Neural cell (in vitro differentiated cells): Measurements from ENCODE around the gene CTDSPL.

Experiments used
- CTCF ChIP-seq: fragments of 450-650 bp; IDR thresholded peaks from 2 replicates; pipeline ENCODE4 v1.5.1; 2014; ENCODE audit warnings: antibody characterized with exemption, mild to moderate bottlenecking, moderate library complexity; ENCODE audit not compliant: poor library complexity, severe bottlenecking
- EP300 ChIP-seq: fragments of 450-650 bp; conservative IDR thresholded peaks from 2 replicates; pipeline ENCODE4 v1.6.1; 2014; ENCODE audit warnings: antibody characterized with exemption, mild to moderate bottlenecking, moderate library complexity; ENCODE audit not compliant: poor library complexity, severe bottlenecking
- EZH2 ChIP-seq: fragments of 200-600, 300-800 bp; shearing (Covaris generic), sonication (generic); IDR thresholded peaks from 2 replicates; pipeline ENCODE4 v1.6.1; 2014; ENCODE audit warnings: antibody characterized with exemption, low read length, borderline replicate concordance, mild to moderate bottlenecking; ENCODE audit not compliant: insufficient read depth, poor library complexity, severe bottlenecking
- POLR2AphosphoS5 ChIP-seq: IDR thresholded peaks from 2 replicates; pipeline ENCODE4 v1.6.1; 2012
- RAD21 ChIP-seq: fragments of 450-650 bp; conservative IDR thresholded peaks from 2 replicates; pipeline ENCODE4 v1.6.1; 2014; ENCODE audit warnings: antibody characterized with exemption, mild to moderate bottlenecking, moderate library complexity
- REST ChIP-seq: IDR thresholded peaks from 2 replicates; pipeline ENCODE4 v1.6.1; 2012; ENCODE audit warnings: borderline replicate concordance
- SMC3 ChIP-seq: fragments of 450-650 bp; conservative IDR thresholded peaks from 2 replicates; pipeline ENCODE4 v1.6.1; 2014; ENCODE audit warnings: antibody characterized with exemption, mild to moderate bottlenecking, moderate library complexity; ENCODE audit not compliant: poor library complexity

- TF ChIP-seq CTCF (no peak), RAD21 (no peak), EZH2 (no peak), POLR2AphosphoS5 (no peak), SMC3 (no peak), EP300 (no peak), REST (no peak)
Observed at GRCh38 chr3:37926611-37927010, 64.9 kb downstream of the CTDSPL start.
